ENCODE data around the gene NME4. TPM values are rescaled to one million over a fixed set of nuclear protein-coding genes. Genes with fewer than 3 reads are reported as not detected.

The NME4 gene
- polyA plus RNA-seq, 3 donors, result 26.7 to 31.4 (median 26.9) TPM

DNA sequence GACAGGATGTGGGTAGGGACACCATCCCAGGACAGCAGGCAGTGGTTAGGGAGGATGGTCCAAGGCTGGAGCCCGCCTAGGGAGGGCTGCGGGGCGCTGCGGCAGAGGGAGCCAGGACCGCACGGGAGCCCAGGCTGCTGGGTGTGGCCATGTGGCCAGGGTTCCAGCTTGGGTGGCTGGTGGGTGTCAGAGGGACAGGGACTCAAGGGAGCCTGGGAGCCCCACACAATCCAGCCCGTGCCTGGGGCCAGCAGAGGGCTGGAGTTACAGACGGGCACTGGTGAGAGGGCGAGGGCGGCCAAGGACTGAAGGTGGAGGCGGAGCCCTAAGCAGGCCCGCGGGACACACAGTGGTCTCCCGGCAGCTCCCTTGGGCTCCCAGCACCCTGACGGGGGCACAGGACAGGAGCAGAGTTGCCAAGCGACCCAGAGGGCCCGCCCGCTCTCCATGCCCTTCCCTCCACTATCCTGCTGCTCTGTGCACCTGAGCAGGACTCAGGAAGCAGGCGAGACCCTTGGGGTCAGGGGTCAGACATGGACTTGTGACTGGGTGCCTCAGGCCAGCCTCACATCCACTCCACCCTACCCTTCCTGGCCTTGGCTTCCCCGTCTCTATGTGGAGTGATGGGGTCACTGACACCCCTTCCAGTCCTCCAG is 33.8 kb upstream of the NME4 start:
- no peaks in the 10 kb centered on the region for H3K9me3 ChIP-seq (replicated peaks in 1 of 2; ENCODE audit: control insufficient read depth in 1 of 2, insufficient read depth in 1 of 2, low read length in 2 of 2)
- H3K9ac ChIP-seq (ENCODE audit: insufficient read depth, low read length, poor library complexity, severe bottlenecking), result no peak overlapping the region
- no peaks in the 10 kb centered on the region for H4K20me1 ChIP-seq (ENCODE audit: insufficient read depth, low read length)
- peaks cover 15 to 21% of the 10 kb centered on the region in 2 donors for H3K36me3 Mint-ChIP-seq
- TF ChIP-seq CTCF (IDR thresholded peaks at IDR 0.05), result no peak
- H3K79me2 ChIP-seq (ENCODE audit: insufficient read depth, low read length), result no peaks in the 10 kb centered on the region
- peaks cover 6% of the 10 kb centered on the region for H3K4me1 Mint-ChIP-seq
- peaks cover 13 to 22% of the 10 kb centered on the region in 2 donors for H3K36me3 ChIP-seq (replicated peaks in 1 of 2; ENCODE audit: control insufficient read depth in 1 of 2, insufficient read depth in 2 of 2, low read length in 2 of 2)
- peaks cover 6 to 8% of the 10 kb centered on the region in 2 donors for H3K4me1 ChIP-seq (ENCODE audit: control insufficient read depth in 1 of 2, insufficient read depth in 2 of 2, low read length in 2 of 2)
- DNase-seq, result no peak
- no peaks in the 10 kb centered on the region for H3K9me3 Mint-ChIP-seq
- no peak overlapping the region for H2AFZ ChIP-seq (ENCODE audit: insufficient read depth, low read depth, low read length, poor library complexity, severe bottlenecking)
- intact Hi-C loops (cut with micrococcal nuclease), result loop anchor here (5.0 kb wide), 1 partner anchor 256 kb away; no protein-coding TSS in a partner anchor
- 82% methylated on average over 18 of the region's 20 CpGs for WGBS (ENCODE audit: insufficient coverage)
- H3K4me3 Mint-ChIP-seq, result no peak overlapping the region
- H3K27ac ChIP-seq (ENCODE audit: low read depth in 1 of 2, low read length in 2 of 2), result no peak overlapping the region
- H3K27me3 Mint-ChIP-seq (ENCODE audit: low read depth in 3 of 3), result peaks cover 5 to 25% (median 11%) of the 10 kb centered on the region in 3 donors
- no peaks in the 10 kb centered on the region for H3K27me3 ChIP-seq (ENCODE audit: control insufficient read depth in 2 of 2, insufficient read depth in 2 of 2, low read length in 2 of 2)
- H3K27ac Mint-ChIP-seq, result no peak overlapping the region
- H3K4me2 ChIP-seq (replicated peaks; ENCODE audit: extremely low read depth, low read length, poor library complexity, severe bottlenecking), result no peak overlapping the region
- H3K4me3 ChIP-seq (replicated peaks in 1 of 3; ENCODE audit: low read depth in 2 of 3, low read length in 3 of 3), result no peak overlapping the region

DNA sequence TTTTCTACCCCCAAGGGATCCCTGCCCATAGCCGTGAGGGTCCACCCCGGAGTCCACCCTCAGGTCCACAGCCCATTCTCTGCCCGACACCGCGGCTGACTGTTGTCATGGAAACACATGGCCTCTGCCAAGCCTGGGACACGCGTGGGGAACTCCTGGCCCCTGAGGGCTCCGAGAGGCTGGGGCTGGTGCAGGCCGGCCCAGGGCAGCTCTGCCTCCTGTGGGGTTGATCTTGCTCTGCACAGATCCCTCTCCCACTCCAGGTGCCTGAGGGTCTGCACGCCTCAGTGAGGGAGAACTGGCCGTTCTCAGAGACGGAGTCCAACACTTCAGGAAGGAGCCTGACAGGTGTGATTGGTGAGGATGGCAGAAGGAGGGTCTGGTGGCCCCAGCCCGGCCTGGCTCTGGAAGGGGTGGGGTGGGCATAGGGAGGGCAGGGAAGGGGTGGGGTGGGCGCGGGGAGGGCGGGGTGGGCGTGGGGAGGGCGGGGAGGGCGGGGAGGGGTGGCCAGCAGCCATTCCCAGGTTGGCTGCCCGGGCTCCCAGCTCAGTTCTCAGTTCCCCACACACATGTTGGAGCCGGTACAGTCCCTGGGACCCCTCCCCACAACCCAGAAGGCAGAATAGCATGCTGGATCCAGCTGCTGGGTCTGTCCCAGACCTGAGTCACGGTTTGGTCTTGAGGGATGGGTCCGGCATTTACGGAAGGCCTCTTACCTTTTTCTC is 33.1 kb upstream of the NME4 start:
- H3K36me3 ChIP-seq (replicated peaks in 1 of 2; ENCODE audit: control insufficient read depth in 1 of 2, insufficient read depth in 2 of 2, low read length in 2 of 2), result peaks cover 18 to 29% of the 10 kb centered on the region in 2 donors
- H3K79me2 ChIP-seq (ENCODE audit: insufficient read depth, low read length), result no peaks in the 10 kb centered on the region
- Mint-ChIP-seq H3K4me3 (no peak overlapping the region), H3K27me3 (ENCODE audit: low read depth in 3 of 3) (peaks cover 5 to 25% (median 11%) of the 10 kb centered on the region in 3 donors), H3K4me1 (peaks cover 7% of the 10 kb centered on the region), H3K9me3 (no peaks in the 10 kb centered on the region), H3K27ac (no peak overlapping the region), H3K36me3 (peaks cover 20 to 28% of the 10 kb centered on the region in 2 donors)
- 69% methylated on average over 6 of the region's 24 CpGs for WGBS (ENCODE audit: insufficient coverage)
- no peaks in the 10 kb centered on the region for H3K9me3 ChIP-seq (replicated peaks in 1 of 2; ENCODE audit: control insufficient read depth in 1 of 2, insufficient read depth in 1 of 2, low read length in 2 of 2)
- H3K27ac ChIP-seq (ENCODE audit: low read depth in 1 of 2, low read length in 2 of 2), result no peak overlapping the region
- H3K9ac ChIP-seq (ENCODE audit: insufficient read depth, low read length, poor library complexity, severe bottlenecking), result no peak overlapping the region
- H3K4me1 ChIP-seq (ENCODE audit: control insufficient read depth in 1 of 2, insufficient read depth in 2 of 2, low read length in 2 of 2), result peaks cover 6 to 8% of the 10 kb centered on the region in 2 donors
- intact Hi-C loops (cut with micrococcal nuclease), result loop anchor here (5.0 kb wide), 1 partner anchor 257 kb away; no protein-coding TSS in a partner anchor
- H3K4me2 ChIP-seq (replicated peaks; ENCODE audit: extremely low read depth, low read length, poor library complexity, severe bottlenecking), result no peak overlapping the region
- H2AFZ ChIP-seq (ENCODE audit: insufficient read depth, low read depth, low read length, poor library complexity, severe bottlenecking), result no peak overlapping the region
- no peaks in the 10 kb centered on the region for H4K20me1 ChIP-seq (ENCODE audit: insufficient read depth, low read length)
- no peak overlapping the region for H3K4me3 ChIP-seq (replicated peaks in 1 of 3; ENCODE audit: low read depth in 2 of 3, low read length in 3 of 3)
- H3K27me3 ChIP-seq (ENCODE audit: control insufficient read depth in 2 of 2, insufficient read depth in 2 of 2, low read length in 2 of 2), result no peaks in the 10 kb centered on the region
- TF ChIP-seq CTCF (IDR thresholded peaks at IDR 0.05), result no peak
- no peak for DNase-seq

Data from CD14-positive monocyte (primary cell).